HepG2 (cell line): ENCODE measurements around the gene SNHG17. TPM values are rescaled to one million over a fixed set of nuclear protein-coding genes. Genes with fewer than 3 reads are reported as not detected.

Experiments
- ATAC-seq: fragments of 200-7000 bp; cut with Tn5 transposase; 3 replicates; pipeline ENCODE4 v1.9.1; 2020; ENCODE audit warnings: mild to moderate bottlenecking, moderate library complexity
- BruUV-seq: library from RNA; stranded (reverse); fragments of 400-500 nt; replicated peaks from 2 replicates; lab custom pipeline; 2021; lab: Mats Ljungman, UMichigan
- CTCF ChIA-PET: fragments of 300-600 bp; formaldehyde crosslinking; extraction: SDS; loops from one replicate; lab custom pipeline; 2021; ENCODE audit warnings: low total read pairs, inconsistent platforms, low intra/inter-chr PET ratio; lab: Yijun Ruan, JAX
- POLR2A ChIA-PET: fragments of 350-600 bp; sonication (Branson Sonifier 250); formaldehyde crosslinking; loops from one replicate; lab custom pipeline; 2020; ENCODE audit warnings: antibody characterized with exemption, inconsistent platforms; lab: Yijun Ruan, JAX
- DNase-seq: peaks from one replicate; pipeline ENCODE4 v3.0.0-alpha.2; 2015; ENCODE audit warnings: low spot score
- FAIRE-seq: peaks from 3 replicates; lab custom pipeline; 2011; peaks lifted over from hg19 to GRCh38; lab: Jason Lieb, UNC
- H2AFZ ChIP-seq: one replicate; pipeline ENCODE4 v1.6.1; 2011; ENCODE audit warnings: low read length, inconsistent platforms
- H3K27ac ChIP-seq: fragments of 300-600 bp; 3 replicates; pipeline ENCODE4 v1.8.0; 2011; ENCODE audit warnings: mixed run types, mild to moderate bottlenecking, mixed read lengths, low read length, inconsistent platforms; ENCODE audit not compliant: insufficient read depth; ENCODE audit errors: extremely low read length
- H3K27me3 ChIP-seq, 2 experiments: fragments of 200-600 bp in 1 of 2; 2 replicates in 1 of 2; 3 replicates in 1 of 2; pipeline versions ENCODE4 v1.6.0 to v1.8.0; 2011; ENCODE audit warnings: low read length in 2 of 2, mild to moderate bottlenecking in 2 of 2, moderate library complexity in 2 of 2, inconsistent platforms in 1 of 2; ENCODE audit not compliant: insufficient read depth in 2 of 2, control insufficient read depth in 1 of 2
- H3K36me3 ChIP-seq, 2 experiments: fragments of 200-600 bp in 1 of 2; replicated peaks in 1 of 2; 2 replicates in 1 of 2; 3 replicates in 1 of 2; pipeline versions ENCODE4 v1.5.1 to v1.8.0; 2011; ENCODE audit warnings: low read length in 2 of 2, inconsistent platforms in 1 of 2; ENCODE audit not compliant: insufficient read depth in 2 of 2, control insufficient read depth in 1 of 2
- H3K4me1 ChIP-seq: 2 replicates; pipeline ENCODE4 v1.5.1; 2012; ENCODE audit warnings: low read length, inconsistent platforms; ENCODE audit not compliant: insufficient read depth
- H3K4me2 ChIP-seq: 2 replicates; pipeline ENCODE4 v1.6.0; 2011; ENCODE audit warnings: low read depth, low read length, inconsistent platforms
- H3K4me3 ChIP-seq, 3 experiments: fragments of 200-600 bp in 1 of 3; sonication (generic), shearing (Covaris generic) in 1 of 3; replicated peaks in 1 of 3; 2 replicates each; pipeline ENCODE4 v1.5.1; 2011 to 2016; ENCODE audit warnings: low read length in 3 of 3, inconsistent platforms in 2 of 3, low read depth in 2 of 3, mild to moderate bottlenecking in 2 of 3, control low read depth in 1 of 3, mixed read lengths in 1 of 3; ENCODE audit not compliant: insufficient read depth in 1 of 3
- H3K79me2 ChIP-seq: one replicate; pipeline ENCODE4 v1.6.1; 2011; ENCODE audit warnings: low read length, inconsistent platforms; ENCODE audit not compliant: insufficient read depth
- H3K9ac ChIP-seq: 2 replicates; pipeline ENCODE4 v1.6.0; 2011; ENCODE audit warnings: mild to moderate bottlenecking, low read depth, low read length, inconsistent platforms; ENCODE audit not compliant: insufficient read depth
- H3K9me3 ChIP-seq: 2 replicates; pipeline ENCODE4 v1.5.1; 2012; ENCODE audit warnings: mild to moderate bottlenecking, low read length
- H4K20me1 ChIP-seq: 2 replicates; pipeline ENCODE4 v1.6.0; 2011; ENCODE audit warnings: inconsistent platforms, mild to moderate bottlenecking, low read length, moderate library complexity; ENCODE audit not compliant: insufficient read depth
- CBX2 ChIP-seq, 2 experiments: fragments of 200-600 bp in 1 of 2; sonication (generic); formaldehyde crosslinking in 1 of 2; IDR thresholded peaks; 2 replicates each; pipeline versions ENCODE4 v1.7.0 to v1.8.1; 2018 to 2022; ENCODE audit warnings: low read depth in 2 of 2, low read length in 1 of 2, mild to moderate bottlenecking in 1 of 2, missing genetic modification reagents in 1 of 2
- CBX5 ChIP-seq: sonication (generic); formaldehyde crosslinking; IDR thresholded peaks from 2 replicates; pipeline ENCODE4 v1.4.0; 2020; ENCODE audit warnings: missing genetic modification reagents, borderline replicate concordance
- CCAR2 ChIP-seq: fragments of 200-400 bp; formaldehyde crosslinking; optimal IDR thresholded peaks from 2 replicates; pipeline ENCODE3; 2018; ENCODE audit warnings: low read depth, mild to moderate bottlenecking, low read length, moderate library complexity
- EZH2 ChIP-seq: conservative IDR thresholded peaks from 2 replicates; pipeline ENCODE4 v1.6.1; 2012; ENCODE audit warnings: mild to moderate bottlenecking, low read depth, low read length, moderate library complexity
- HNRNPLL ChIP-seq: fragments of 200-400 bp; formaldehyde crosslinking; IDR thresholded peaks from 2 replicates; pipeline ENCODE4 v1.6.1; 2017; ENCODE audit warnings: mild to moderate bottlenecking, low read depth, low read length; ENCODE audit not compliant: poor library complexity, severe bottlenecking
- PHB2 ChIP-seq: fragments of 450-650 bp; IDR thresholded peaks from 2 replicates; pipeline ENCODE4 v1.6.1; 2018; ENCODE audit not compliant: partially characterized antibody
- SUZ12 ChIP-seq: fragments of 150-350 bp; IDR thresholded peaks from 2 replicates; pipeline ENCODE4 v1.6.1; 2014; ENCODE audit warnings: low read depth, low read length
- ZFY ChIP-seq: sonication (generic); formaldehyde crosslinking; IDR thresholded peaks from 2 replicates; pipeline ENCODE4 v1.4.0; 2020; ENCODE audit warnings: missing genetic modification reagents
- ZNF468 ChIP-seq: sonication (generic); formaldehyde crosslinking; IDR thresholded peaks from 2 replicates; pipeline ENCODE4 v1.8.0; 2022; ENCODE audit warnings: mild to moderate bottlenecking, moderate library complexity, missing genetic modification reagents
- ZNF772 ChIP-seq: sonication (generic); formaldehyde crosslinking; IDR thresholded peaks from 2 replicates; pipeline ENCODE4 v1.5.0; 2020; ENCODE audit warnings: mild to moderate bottlenecking, missing genetic modification reagents
- WGBS: methylation state at CpG from one replicate; pipeline ENCODE4 v1.1.6; 2017; ENCODE audit warnings: low lambda C conversion rate; 5-methylcytosine and 5-hydroxymethylcytosine counted together
- in situ Hi-C: cut with HindIII; loops from 2 replicates; pipeline ENCODE4 v1.10.0; 2017; ENCODE audit warnings: low pct_unique_long_range_greater_than_20kb; ENCODE audit not compliant: extremely low pct_ligation_motif_present
- intact Hi-C: fragments of 100-400 bp; cut with micrococcal nuclease; formaldehyde crosslinking; loops from one replicate; pipeline ENCODE4 v1.10.0; 2022; ENCODE audit not compliant: unreplicated experiment
- polyA plus RNA-seq, 8 experiments: library from polyadenylated mRNA; depleted of rRNA in 3 of 8; stranded (reverse) in 7 of 8; unstranded in 1 of 8; fragments of >200 nt; fragmentation: Illumina TruSeq in 4 of 8; extraction: Trizol in 4 of 8; gene quantifications; 2 replicates each; pipeline versions ENCODE4 v1.2.1 to v1.2.3, GENCODE V29; 2011 to 2016; ENCODE audit warnings: low read depth in 4 of 8, missing spikeins in 1 of 8, mixed read lengths in 1 of 8; ENCODE audit not compliant: insufficient read depth in 1 of 8
- total RNA-seq, 5 experiments: library from RNA; depleted of rRNA; stranded (reverse); fragments of >200 nt; fragmentation: Illumina TruSeq; extraction: Trizol; gene quantifications; 2 replicates each; pipeline ENCODE4 v1.2.3, GENCODE V29; 2016; ENCODE audit warnings: low read depth in 1 of 5
- TF ChIP-seq, protein P1 (sequence below): sonication (generic); formaldehyde crosslinking; IDR thresholded peaks from 2 replicates; pipeline ENCODE4 v1.8.1; 2023; ENCODE audit warnings: missing genetic modification reagents, inconsistent platforms, borderline replicate concordance
- TF ChIP-seq, protein P2 (sequence below): sonication (generic); formaldehyde crosslinking; IDR thresholded peaks from 2 replicates; pipeline ENCODE4 v1.4.0; 2020; ENCODE audit warnings: mild to moderate bottlenecking, missing genetic modification reagents
- TF ChIP-seq, protein P3 (sequence below): sonication (generic); formaldehyde crosslinking; IDR thresholded peaks from 2 replicates; pipeline ENCODE4 v1.4.0; 2020; ENCODE audit warnings: mild to moderate bottlenecking, missing genetic modification reagents
- TF ChIP-seq, protein P4 (sequence below): sonication (generic); formaldehyde crosslinking; IDR thresholded peaks from 2 replicates; pipeline ENCODE4 v1.4.0; 2020; ENCODE audit warnings: missing genetic modification reagents
- TF ChIP-seq, protein P5 (sequence below): sonication (generic); formaldehyde crosslinking; IDR thresholded peaks from 2 replicates; pipeline ENCODE4 v1.8.0; 2023; ENCODE audit warnings: mild to moderate bottlenecking, missing genetic modification reagents
- TF ChIP-seq, protein P6 (sequence below): sonication (generic); formaldehyde crosslinking; conservative IDR thresholded peaks from 2 replicates; pipeline ENCODE4 v1.4.0; 2020; ENCODE audit warnings: missing genetic modification reagents

The SNHG17 gene
- total and polyA plus RNA-seq, 2 of the 13 experiments (the other 11 are each of a cell fraction or from before 2014, with no cell fraction given): 26.2 to 41.2 TPM

DNA sequence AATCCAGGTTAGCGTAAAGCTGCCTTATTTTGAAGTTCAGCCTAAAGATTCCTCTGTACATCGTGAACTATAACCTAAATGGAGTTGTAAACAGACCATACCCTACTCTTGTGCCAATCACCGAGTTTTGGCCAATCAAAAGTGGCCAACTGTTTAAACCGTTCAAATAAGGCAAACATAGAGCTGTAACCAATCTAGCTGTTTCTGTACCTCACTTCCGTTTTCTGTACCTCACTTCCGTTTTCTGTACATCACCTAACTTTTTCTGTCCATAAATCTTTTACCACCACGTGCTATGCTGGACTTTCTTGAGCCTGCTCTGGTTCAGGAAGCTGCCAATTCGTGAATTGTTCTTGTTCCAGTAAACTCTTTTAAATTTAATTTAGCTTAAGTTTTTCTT is 49.1 kb downstream of the SNHG17 start (continued):
- TF ChIP-seq, protein P1, sequence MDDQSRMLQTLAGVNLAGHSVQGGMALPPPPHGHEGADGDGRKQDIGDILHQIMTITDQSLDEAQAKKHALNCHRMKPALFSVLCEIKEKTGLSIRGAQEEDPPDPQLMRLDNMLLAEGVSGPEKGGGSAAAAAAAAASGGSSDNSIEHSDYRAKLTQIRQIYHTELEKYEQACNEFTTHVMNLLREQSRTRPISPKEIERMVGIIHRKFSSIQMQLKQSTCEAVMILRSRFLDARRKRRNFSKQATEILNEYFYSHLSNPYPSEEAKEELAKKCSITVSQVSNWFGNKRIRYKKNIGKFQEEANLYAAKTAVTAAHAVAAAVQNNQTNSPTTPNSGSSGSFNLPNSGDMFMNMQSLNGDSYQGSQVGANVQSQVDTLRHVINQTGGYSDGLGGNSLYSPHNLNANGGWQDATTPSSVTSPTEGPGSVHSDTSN (CRISPR knock-in tag): no peak
- TF ChIP-seq CBX2 (IDR thresholded peaks at IDR 0.05; ENCODE audit: low read depth, low read length) (no peak), CBX2 (CRISPR knock-in tag; IDR thresholded peaks at IDR 0.05; ENCODE audit: low read depth) (no peak), CBX5 (CRISPR knock-in tag) (no peak), SUZ12 (no peak), CCAR2 (no peak)
- TF ChIP-seq, protein P2, sequence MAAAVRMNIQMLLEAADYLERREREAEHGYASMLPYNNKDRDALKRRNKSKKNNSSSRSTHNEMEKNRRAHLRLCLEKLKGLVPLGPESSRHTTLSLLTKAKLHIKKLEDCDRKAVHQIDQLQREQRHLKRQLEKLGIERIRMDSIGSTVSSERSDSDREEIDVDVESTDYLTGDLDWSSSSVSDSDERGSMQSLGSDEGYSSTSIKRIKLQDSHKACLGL: no peak

DNA sequence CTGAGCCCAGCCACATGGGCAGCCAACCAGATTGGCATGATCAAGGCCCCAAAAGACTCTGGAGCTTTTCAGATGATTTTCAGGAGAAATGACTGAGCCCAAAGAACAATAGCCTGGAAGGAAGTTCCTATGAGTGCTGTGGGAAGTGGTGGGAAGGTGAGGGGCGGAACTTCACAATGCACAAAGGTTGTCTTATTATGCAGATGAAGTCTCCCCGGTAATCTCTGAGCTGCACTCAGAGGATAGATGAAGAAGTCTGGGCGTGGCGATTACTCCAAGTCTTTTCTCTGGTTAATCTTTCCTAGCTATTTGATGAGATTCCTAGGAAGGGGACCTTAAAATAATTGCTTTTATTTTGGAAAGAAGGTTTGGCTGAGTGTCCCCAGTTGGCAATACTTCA is 52.0 kb downstream of the SNHG17 start:
- Histone ChIP-seq H3K4me1 (no peaks in the 10 kb centered on the region), H3K36me3 (no peaks in the 10 kb centered on the region), H4K20me1 (no peaks in the 10 kb centered on the region), H2AFZ (no peak overlapping the region), H3K4me3 (no peak overlapping the region), H3K9ac (no peak overlapping the region), H3K27me3 (no peaks in the 10 kb centered on the region; a peak in 1 of 5 replicates), H3K9me3 (no peaks in the 10 kb centered on the region), H3K27ac (no peak overlapping the region), H3K4me2 (no peak overlapping the region), H3K79me2 (no peaks in the 10 kb centered on the region)
- in situ Hi-C loops (no loop called here), intact Hi-C loops (no loop called here)
- no TSS peak for BruUV-seq
- WGBS: 47% methylated on average over 4 of the region's 4 CpGs
- ChIA-PET POLR2A (no interaction called here), CTCF (no interaction called here)
- FAIRE-seq (no peak), DNase-seq (no peak), ATAC-seq (no peak)
- TF ChIP-seq, protein P3, sequence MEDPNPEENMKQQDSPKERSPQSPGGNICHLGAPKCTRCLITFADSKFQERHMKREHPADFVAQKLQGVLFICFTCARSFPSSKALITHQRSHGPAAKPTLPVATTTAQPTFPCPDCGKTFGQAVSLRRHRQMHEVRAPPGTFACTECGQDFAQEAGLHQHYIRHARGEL (CRISPR knock-in tag): no peak
- TF ChIP-seq ZFY (CRISPR knock-in tag): no peak
- TF ChIP-seq, protein P4, sequence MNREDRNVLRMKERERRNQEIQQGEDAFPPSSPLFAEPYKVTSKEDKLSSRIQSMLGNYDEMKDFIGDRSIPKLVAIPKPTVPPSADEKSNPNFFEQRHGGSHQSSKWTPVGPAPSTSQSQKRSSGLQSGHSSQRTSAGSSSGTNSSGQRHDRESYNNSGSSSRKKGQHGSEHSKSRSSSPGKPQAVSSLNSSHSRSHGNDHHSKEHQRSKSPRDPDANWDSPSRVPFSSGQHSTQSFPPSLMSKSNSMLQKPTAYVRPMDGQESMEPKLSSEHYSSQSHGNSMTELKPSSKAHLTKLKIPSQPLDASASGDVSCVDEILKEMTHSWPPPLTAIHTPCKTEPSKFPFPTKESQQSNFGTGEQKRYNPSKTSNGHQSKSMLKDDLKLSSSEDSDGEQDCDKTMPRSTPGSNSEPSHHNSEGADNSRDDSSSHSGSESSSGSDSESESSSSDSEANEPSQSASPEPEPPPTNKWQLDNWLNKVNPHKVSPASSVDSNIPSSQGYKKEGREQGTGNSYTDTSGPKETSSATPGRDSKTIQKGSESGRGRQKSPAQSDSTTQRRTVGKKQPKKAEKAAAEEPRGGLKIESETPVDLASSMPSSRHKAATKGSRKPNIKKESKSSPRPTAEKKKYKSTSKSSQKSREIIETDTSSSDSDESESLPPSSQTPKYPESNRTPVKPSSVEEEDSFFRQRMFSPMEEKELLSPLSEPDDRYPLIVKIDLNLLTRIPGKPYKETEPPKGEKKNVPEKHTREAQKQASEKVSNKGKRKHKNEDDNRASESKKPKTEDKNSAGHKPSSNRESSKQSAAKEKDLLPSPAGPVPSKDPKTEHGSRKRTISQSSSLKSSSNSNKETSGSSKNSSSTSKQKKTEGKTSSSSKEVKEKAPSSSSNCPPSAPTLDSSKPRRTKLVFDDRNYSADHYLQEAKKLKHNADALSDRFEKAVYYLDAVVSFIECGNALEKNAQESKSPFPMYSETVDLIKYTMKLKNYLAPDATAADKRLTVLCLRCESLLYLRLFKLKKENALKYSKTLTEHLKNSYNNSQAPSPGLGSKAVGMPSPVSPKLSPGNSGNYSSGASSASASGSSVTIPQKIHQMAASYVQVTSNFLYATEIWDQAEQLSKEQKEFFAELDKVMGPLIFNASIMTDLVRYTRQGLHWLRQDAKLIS: no peak
- TF ChIP-seq, protein P5, sequence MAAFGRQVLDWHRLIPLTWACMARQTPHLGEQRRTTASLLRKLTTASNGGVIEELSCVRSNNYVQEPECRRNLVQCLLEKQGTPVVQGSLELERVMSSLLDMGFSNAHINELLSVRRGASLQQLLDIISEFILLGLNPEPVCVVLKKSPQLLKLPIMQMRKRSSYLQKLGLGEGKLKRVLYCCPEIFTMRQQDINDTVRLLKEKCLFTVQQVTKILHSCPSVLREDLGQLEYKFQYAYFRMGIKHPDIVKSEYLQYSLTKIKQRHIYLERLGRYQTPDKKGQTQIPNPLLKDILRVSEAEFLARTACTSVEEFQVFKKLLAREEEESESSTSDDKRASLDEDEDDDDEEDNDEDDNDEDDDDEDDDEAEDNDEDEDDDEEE: no peak
- no peak for TF ChIP-seq HNRNPLL
- TF ChIP-seq, protein P6, sequence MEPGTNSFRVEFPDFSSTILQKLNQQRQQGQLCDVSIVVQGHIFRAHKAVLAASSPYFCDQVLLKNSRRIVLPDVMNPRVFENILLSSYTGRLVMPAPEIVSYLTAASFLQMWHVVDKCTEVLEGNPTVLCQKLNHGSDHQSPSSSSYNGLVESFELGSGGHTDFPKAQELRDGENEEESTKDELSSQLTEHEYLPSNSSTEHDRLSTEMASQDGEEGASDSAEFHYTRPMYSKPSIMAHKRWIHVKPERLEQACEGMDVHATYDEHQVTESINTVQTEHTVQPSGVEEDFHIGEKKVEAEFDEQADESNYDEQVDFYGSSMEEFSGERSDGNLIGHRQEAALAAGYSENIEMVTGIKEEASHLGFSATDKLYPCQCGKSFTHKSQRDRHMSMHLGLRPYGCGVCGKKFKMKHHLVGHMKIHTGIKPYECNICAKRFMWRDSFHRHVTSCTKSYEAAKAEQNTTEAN (CRISPR knock-in tag): no peak
- no peak for TF ChIP-seq ZNF772 (CRISPR knock-in tag)
- no peak for TF ChIP-seq EZH2
- no peak for TF ChIP-seq ZNF468
- no peak for TF ChIP-seq PHB2
